GM19455 (cell line): Measurements from ENCODE around the gene LANCL2.
"Not testable (repeated sequence)": the region's sequence is repeated elsewhere in the genome, so short reads cannot be mapped to it uniquely, and the experiment has no call there.

ENCODE experiments used
- ATAC-seq: cut with Tn5 transposase; IDR thresholded peaks from one replicate; pipeline ENCODE4 v1.9.1; 2021; ENCODE audit not compliant: unreplicated experiment

The LANCL2 gene

GRCh38 chr7:55469271-55469681 is 104.1 kb downstream of the LANCL2 start:
- ATAC-seq, result no peak

- ATAC-seq, result no peak
Measured at GRCh38 chr7:55469721-55470120, 104.6 kb downstream of the LANCL2 start.

GRCh38 chr7:55470261-55470660 is 105.1 kb downstream of the LANCL2 start:
- no peak for ATAC-seq

- ATAC-seq, result not testable (repeated sequence)
Measured at GRCh38 chr7:55471594-55471993, 106.5 kb downstream of the LANCL2 start.

GRCh38 chr7:55472406-55472805 is 107.3 kb downstream of the LANCL2 start:
- not testable (repeated sequence) for ATAC-seq

- no peak for ATAC-seq
Measured at GRCh38 chr7:55472928-55473725, 108.0 kb downstream of the LANCL2 start.

- no peak for ATAC-seq
Measured at GRCh38 chr7:55473932-55474331, 108.8 kb downstream of the LANCL2 start.

GRCh38 chr7:55474944-55475854 is 110.1 kb downstream of the LANCL2 start:
- ATAC-seq, result no peak

- no peak for ATAC-seq
Measured at GRCh38 chr7:55475855-55476803, 111.0 kb downstream of the LANCL2 start.

- ATAC-seq, result no peak
Measured at GRCh38 chr7:55476852-55477780, 112.0 kb downstream of the LANCL2 start.

- ATAC-seq, result no peak
Measured at GRCh38 chr7:55477781-55478374, 112.7 kb downstream of the LANCL2 start.

- no peak for ATAC-seq
Measured at GRCh38 chr7:55478700-55479099, 113.6 kb downstream of the LANCL2 start.

GRCh38 chr7:55481155-55481554 is 116.0 kb downstream of the LANCL2 start:
- ATAC-seq, result no peak

GRCh38 chr7:55483046-55483445 is 117.9 kb downstream of the LANCL2 start:
- ATAC-seq, result no peak
